Esophagus squamous epithelium (tissue), 4 donors: ENCODE results near the gene CASP1.

Experiments used
- POLR2A ChIP-seq, 4 donors: fragments of 450-650 bp; IDR thresholded peaks; one replicate each; pipeline ENCODE4 v1.6.1; 2017; ENCODE audit warnings: antibody characterized with exemption in 4 of 4, mild to moderate bottlenecking in 4 of 4, moderate library complexity in 3 of 4
- TF ChIP-seq, protein P1 (sequence below), 6 experiments: fragments of 450-650 bp in 4 of 6; fragments of 200-600 bp in 2 of 6; sonication (generic) in 2 of 6; IDR thresholded peaks; one replicate each; pipeline ENCODE4 v1.5.1; 2016 to 2019; ENCODE audit warnings: antibody characterized with exemption in 6 of 6, mild to moderate bottlenecking in 4 of 6, moderate library complexity in 4 of 6

DNA sequence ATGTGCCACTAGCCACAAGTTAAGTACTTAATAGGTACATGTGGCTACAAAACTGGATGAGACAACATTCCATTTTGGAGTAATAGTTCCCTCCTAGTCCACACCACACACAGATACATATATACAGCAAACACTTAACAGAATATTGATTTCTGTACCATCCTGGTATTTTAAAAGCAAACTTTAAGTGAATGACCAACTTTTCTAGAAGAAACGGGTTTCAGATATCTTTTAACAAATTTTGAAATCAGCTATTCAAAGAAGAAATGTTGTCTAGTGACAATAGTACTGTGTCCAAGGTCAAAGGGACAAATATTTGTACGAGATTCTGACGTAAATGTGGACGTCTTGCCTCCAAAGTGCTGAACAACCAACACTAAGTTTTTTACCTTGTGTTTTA lies 22.5 kb upstream of the CASP1 start:
- TF ChIP-seq POLR2A (IDR thresholded peaks at IDR 0.05), result no peak
- TF ChIP-seq, protein P1, sequence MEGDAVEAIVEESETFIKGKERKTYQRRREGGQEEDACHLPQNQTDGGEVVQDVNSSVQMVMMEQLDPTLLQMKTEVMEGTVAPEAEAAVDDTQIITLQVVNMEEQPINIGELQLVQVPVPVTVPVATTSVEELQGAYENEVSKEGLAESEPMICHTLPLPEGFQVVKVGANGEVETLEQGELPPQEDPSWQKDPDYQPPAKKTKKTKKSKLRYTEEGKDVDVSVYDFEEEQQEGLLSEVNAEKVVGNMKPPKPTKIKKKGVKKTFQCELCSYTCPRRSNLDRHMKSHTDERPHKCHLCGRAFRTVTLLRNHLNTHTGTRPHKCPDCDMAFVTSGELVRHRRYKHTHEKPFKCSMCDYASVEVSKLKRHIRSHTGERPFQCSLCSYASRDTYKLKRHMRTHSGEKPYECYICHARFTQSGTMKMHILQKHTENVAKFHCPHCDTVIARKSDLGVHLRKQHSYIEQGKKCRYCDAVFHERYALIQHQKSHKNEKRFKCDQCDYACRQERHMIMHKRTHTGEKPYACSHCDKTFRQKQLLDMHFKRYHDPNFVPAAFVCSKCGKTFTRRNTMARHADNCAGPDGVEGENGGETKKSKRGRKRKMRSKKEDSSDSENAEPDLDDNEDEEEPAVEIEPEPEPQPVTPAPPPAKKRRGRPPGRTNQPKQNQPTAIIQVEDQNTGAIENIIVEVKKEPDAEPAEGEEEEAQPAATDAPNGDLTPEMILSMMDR (IDR thresholded peaks at IDR 0.05), result no peak
